H1 (cell line): ENCODE results near the gene CNNM2. TPM values are rescaled to one million over a fixed set of nuclear protein-coding genes. Genes with fewer than 3 reads are reported as not detected.
A peak's percentile ranks its signal among the peaks of the same experiment; 100 is the strongest.

ENCODE experiments used
- CTCF ChIA-PET: fragments of 300-600 bp; sonication (Branson Sonifier 250); formaldehyde crosslinking; loops from one replicate; lab custom pipeline; 2021; ENCODE audit not compliant: partially characterized antibody; lab: Charles Lee
- POLR2A ChIA-PET: fragments of 300-600 bp; sonication (Branson Sonifier 250); formaldehyde crosslinking; loops from one replicate; lab custom pipeline; 2021; ENCODE audit warnings: inconsistent platforms; ENCODE audit not compliant: partially characterized antibody; lab: Charles Lee
- DNase-seq, 2 experiments: peaks; one replicate each; pipeline versions ENCODE4 v3.0.0 to v3.0.0-alpha.2; 2010 to 2022; ENCODE audit warnings: low spot score in 2 of 2, low read depth in 1 of 2, mixed read lengths in 1 of 2
- FAIRE-seq: peaks from 2 replicates; lab custom pipeline; 2011; peaks lifted over from hg19 to GRCh38; lab: Jason Lieb, UNC
- H2AFZ ChIP-seq: 2 replicates; pipeline ENCODE4 v1.8.1; 2012; ENCODE audit warnings: low read length, inconsistent platforms
- H2AK5ac ChIP-seq: 2 replicates; pipeline ENCODE4 v1.6.1; 2013; ENCODE audit warnings: low read depth, low read length
- H2BK120ac ChIP-seq: replicated peaks from 2 replicates; pipeline ENCODE3; 2013; ENCODE audit warnings: low read depth, low read length, inconsistent platforms
- H2BK12ac ChIP-seq: 2 replicates; pipeline ENCODE4 v1.6.1; 2013; ENCODE audit warnings: low read depth, low read length
- H2BK15ac ChIP-seq: 2 replicates; pipeline ENCODE4 v1.6.1; 2013; ENCODE audit warnings: low read length
- H2BK20ac ChIP-seq: 2 replicates; pipeline ENCODE4 v1.6.1; 2013; ENCODE audit warnings: low read length
- H2BK5ac ChIP-seq: 2 replicates; pipeline ENCODE4 v1.6.1; 2013; ENCODE audit warnings: low read depth, low read length
- H3K14ac ChIP-seq: 2 replicates; pipeline ENCODE4 v1.6.1; 2013; ENCODE audit warnings: inconsistent platforms; ENCODE audit not compliant: insufficient read length
- H3K18ac ChIP-seq: 2 replicates; pipeline ENCODE4 v1.6.1; 2013; ENCODE audit warnings: low read length; ENCODE audit errors: extremely low read depth
- H3K23ac ChIP-seq: 2 replicates; pipeline ENCODE4 v1.6.1; 2013; ENCODE audit warnings: inconsistent platforms; ENCODE audit not compliant: insufficient read length
- H3K23me2 ChIP-seq: 2 replicates; pipeline ENCODE4 v1.6.1; 2013; ENCODE audit warnings: low read depth, low read length
- H3K27ac ChIP-seq: 2 replicates; pipeline ENCODE4 v1.6.1; 2011; ENCODE audit warnings: low read depth, low read length, inconsistent platforms
- H3K27me3 ChIP-seq, 4 experiments: replicated peaks in 1 of 4; 1 replicate in 1 of 4; 2 replicates in 3 of 4; pipeline versions ENCODE4 v1.6.1 to v1.8.1; 2011 to 2013; ENCODE audit warnings: low read length in 3 of 4, mild to moderate bottlenecking in 3 of 4, inconsistent platforms in 2 of 4, mixed read lengths in 2 of 4, moderate library complexity in 1 of 4; ENCODE audit not compliant: control insufficient read depth in 3 of 4, insufficient read depth in 3 of 4; ENCODE audit errors: extremely low read depth in 1 of 4
- H3K36me3 ChIP-seq, 4 experiments: 2 replicates each; pipeline versions ENCODE4 v1.6.1 to v1.8.1; 2011 to 2013; ENCODE audit warnings: mild to moderate bottlenecking in 4 of 4, low read length in 3 of 4, moderate library complexity in 2 of 4, control low read depth in 1 of 4, inconsistent platforms in 1 of 4; ENCODE audit not compliant: insufficient read depth in 4 of 4, control insufficient read depth in 2 of 4
- H3K4ac ChIP-seq: replicated peaks from 2 replicates; pipeline ENCODE3; 2013; ENCODE audit warnings: low read length, low read depth, mixed read lengths, inconsistent platforms; ENCODE audit not compliant: insufficient read length
- H3K4me1 ChIP-seq, 4 experiments: replicated peaks in 1 of 4; 1 replicate in 1 of 4; 2 replicates in 3 of 4; pipeline versions ENCODE4 v1.6.1 to v1.8.1; 2011 to 2013; ENCODE audit warnings: low read length in 3 of 4, inconsistent platforms in 2 of 4, mixed read lengths in 1 of 4; ENCODE audit not compliant: insufficient read depth in 4 of 4, control insufficient read depth in 3 of 4
- H3K4me2 ChIP-seq, 2 experiments: 2 replicates each; pipeline versions ENCODE4 v1.6.1 to v1.8.1; 2011 to 2013; ENCODE audit warnings: low read depth in 2 of 2, low read length in 2 of 2, control low read depth in 1 of 2, inconsistent platforms in 1 of 2, mild to moderate bottlenecking in 1 of 2; ENCODE audit not compliant: insufficient read depth in 1 of 2
- H3K4me3 ChIP-seq, 4 experiments: fragments of 200-600, 300-600 bp in 1 of 4; sonication (generic), shearing (Covaris generic), sonication (Bioruptor Twin) in 1 of 4; 2 replicates each; pipeline versions ENCODE4 v1.5.1 to v1.8.1; 2011 to 2016; ENCODE audit warnings: low read length in 4 of 4, low read depth in 3 of 4, control low read depth in 2 of 4, inconsistent platforms in 2 of 4, mild to moderate bottlenecking in 2 of 4, mixed read lengths in 1 of 4, moderate library complexity in 1 of 4; ENCODE audit not compliant: insufficient read depth in 2 of 4; ENCODE audit errors: extremely low read depth in 1 of 4
- H3K56ac ChIP-seq: replicated peaks from 2 replicates; pipeline ENCODE3; 2013; ENCODE audit warnings: low read depth, mild to moderate bottlenecking, mixed read lengths, low read length, inconsistent platforms; ENCODE audit not compliant: insufficient read length
- H3K79me1 ChIP-seq: 2 replicates; pipeline ENCODE4 v1.6.1; 2013; ENCODE audit warnings: low read depth, low read length, control low read depth
- H3K79me2 ChIP-seq, 2 experiments: 2 replicates each; pipeline versions ENCODE4 v1.6.1 to v1.8.1; 2012 to 2013; ENCODE audit warnings: low read length in 2 of 2, mild to moderate bottlenecking in 2 of 2, inconsistent platforms in 1 of 2; ENCODE audit not compliant: insufficient read depth in 2 of 2, control insufficient read depth in 1 of 2
- H3K9ac ChIP-seq, 4 experiments: replicated peaks in 1 of 4; 1 replicate in 1 of 4; 2 replicates in 3 of 4; pipeline versions ENCODE4 v1.6.1 to v1.8.1; 2011 to 2013; ENCODE audit warnings: low read depth in 3 of 4, low read length in 3 of 4, control low read depth in 2 of 4, mild to moderate bottlenecking in 2 of 4, moderate library complexity in 2 of 4, inconsistent platforms in 1 of 4; ENCODE audit errors: extremely low read depth in 1 of 4
- H3K9me3 ChIP-seq, 2 experiments: 2 replicates each; pipeline versions ENCODE4 v1.6.1 to v1.8.1; 2012 to 2013; ENCODE audit warnings: mild to moderate bottlenecking in 2 of 2, moderate library complexity in 2 of 2, control low read depth in 1 of 2, inconsistent platforms in 1 of 2, low read depth in 1 of 2, low read length in 1 of 2, mixed read lengths in 1 of 2; ENCODE audit not compliant: insufficient read depth in 2 of 2
- H4K20me1 ChIP-seq, 2 experiments: replicated peaks in 1 of 2; 2 replicates each; pipeline versions ENCODE3 to v1.8.1; 2011 to 2013; ENCODE audit warnings: inconsistent platforms in 2 of 2, low read length in 2 of 2, mild to moderate bottlenecking in 1 of 2; ENCODE audit not compliant: insufficient read depth in 2 of 2, control insufficient read depth in 1 of 2
- H4K5ac ChIP-seq: 2 replicates; pipeline ENCODE4 v1.6.1; 2013; ENCODE audit warnings: low read length, low read depth, mixed read lengths, inconsistent platforms; ENCODE audit not compliant: insufficient read length
- H4K8ac ChIP-seq: 2 replicates; pipeline ENCODE4 v1.8.0; 2013; ENCODE audit warnings: mild to moderate bottlenecking, moderate library complexity, low read length, inconsistent platforms; ENCODE audit not compliant: insufficient read depth; ENCODE audit errors: extremely low read depth
- H4K91ac ChIP-seq: replicated peaks from 2 replicates; pipeline ENCODE3; 2013; ENCODE audit warnings: low read length, mixed read lengths, inconsistent platforms; ENCODE audit not compliant: insufficient read length
- CHD1 ChIP-seq: IDR thresholded peaks from 2 replicates; pipeline ENCODE4 v1.6.1; 2012; ENCODE audit warnings: low read depth, low read length, improper control_type of control experiment
- CREB1 ChIP-seq: IDR thresholded peaks from 2 replicates; pipeline ENCODE4 v1.6.1; 2012; ENCODE audit warnings: inconsistent platforms
- EP300 ChIP-seq, 2 experiments: IDR thresholded peaks; 1 replicate in 1 of 2; 2 replicates in 1 of 2; pipeline ENCODE4 v1.6.1; 2011 to 2012; ENCODE audit warnings: low read depth in 2 of 2, low read length in 2 of 2, mild to moderate bottlenecking in 2 of 2, borderline replicate concordance in 1 of 2, inconsistent platforms in 1 of 2, moderate library complexity in 1 of 2
- NANOG ChIP-seq: IDR thresholded peaks from 2 replicates; pipeline ENCODE4 v1.6.1; 2011; ENCODE audit warnings: low read length, low read depth, mild to moderate bottlenecking, inconsistent platforms; ENCODE audit not compliant: insufficient read depth, poor library complexity, severe bottlenecking
- POLR2A ChIP-seq, 2 experiments: IDR thresholded peaks; 1 replicate in 1 of 2; 2 replicates in 1 of 2; pipeline ENCODE4 v1.6.1; 2011; ENCODE audit warnings: low read depth in 2 of 2, low read length in 2 of 2, mild to moderate bottlenecking in 2 of 2; ENCODE audit errors: control extremely low read depth in 1 of 2
- RBBP5 ChIP-seq: IDR thresholded peaks from 2 replicates; pipeline ENCODE4 v1.7.1; 2012; ENCODE audit warnings: low read depth, mild to moderate bottlenecking, inconsistent platforms, low read length, moderate library complexity, borderline replicate concordance
- RNF2 ChIP-seq: fragments of 200-900, 300-1000 bp; sonication (generic); IDR thresholded peaks from 2 replicates; pipeline ENCODE4 v1.7.1; 2016; ENCODE audit warnings: borderline replicate concordance, low read depth, mild to moderate bottlenecking, antibody characterized with exemption, low read length; ENCODE audit not compliant: poor library complexity, severe bottlenecking; ENCODE audit errors: missing control alignments
- SP2 ChIP-seq: IDR thresholded peaks from 2 replicates; pipeline ENCODE4 v1.6.1; 2012; ENCODE audit warnings: mild to moderate bottlenecking, low read length, inconsistent platforms
- SRF ChIP-seq: IDR thresholded peaks from 2 replicates; pipeline ENCODE4 v1.6.1; 2011; ENCODE audit warnings: mild to moderate bottlenecking, low read depth, low read length, moderate library complexity
- TAF7 ChIP-seq: optimal IDR thresholded peaks from 2 replicates; pipeline ENCODE3; 2011; ENCODE audit warnings: low read depth, mild to moderate bottlenecking, inconsistent platforms, low read length, moderate library complexity, borderline replicate concordance
- ZNF274 ChIP-seq: IDR thresholded peaks from 2 replicates; pipeline ENCODE4 v1.7.0; 2012; ENCODE audit warnings: low read length, borderline replicate concordance; ENCODE audit errors: extremely low read depth
- WGBS, 2 experiments: shearing (Covaris generic) in 1 of 2; methylation state at CpG; one replicate each; pipeline versions ENCODE4 v1.1.6 to v1.1.7; 2013 to 2015; ENCODE audit warnings: low lambda C conversion rate in 2 of 2, mixed read lengths in 2 of 2, inconsistent platforms in 1 of 2, low coverage in 1 of 2, missing lambda C conversion rate in 1 of 2; ENCODE audit not compliant: insufficient replicate concordance in 2 of 2, insufficient coverage in 1 of 2, insufficient read length in 1 of 2; ENCODE audit errors: extremely low coverage in 1 of 2, missing lambda C conversion rate in 1 of 2; 5-methylcytosine and 5-hydroxymethylcytosine counted together
- polyA plus RNA-seq, 7 experiments: library from polyadenylated mRNA; depleted of rRNA in 3 of 7; stranded (reverse) in 5 of 7; unstranded in 2 of 7; fragments of >200 nt in 5 of 7; fragments of 200-250 nt in 2 of 7; gene quantifications; 1 replicate in 5 of 7; 2 replicates in 1 of 7; 4 replicates in 1 of 7; pipeline versions ENCODE4 v1.2.1 to v1.2.3, GENCODE V29; 2011 to 2013; ENCODE audit warnings: missing spikeins in 2 of 7, mixed read lengths in 2 of 7
- total RNA-seq: library from RNA; stranded (reverse); fragmentation: NEBNext Ultra II Directional; extraction: Animal tissue kit (Norgen Biotek cat#: 25700); gene quantifications from 2 replicates; pipeline ENCODE4 v1.2.1, GENCODE V29; 2021
- TF ChIP-seq, protein P1 (sequence below): IDR thresholded peaks from 2 replicates; pipeline ENCODE4 v1.6.1; 2012; ENCODE audit warnings: inconsistent platforms
- TF ChIP-seq, protein P2 (sequence below): IDR thresholded peaks from 2 replicates; pipeline ENCODE4 v1.6.1; 2011; ENCODE audit warnings: low read length, improper control_type of control experiment

Gene CNNM2
- total and polyA plus RNA-seq, 2 of the 8 experiments (the other 6 are each of a cell fraction or from before 2014, with no cell fraction given), result 7.3 to 23.6 TPM

DNA sequence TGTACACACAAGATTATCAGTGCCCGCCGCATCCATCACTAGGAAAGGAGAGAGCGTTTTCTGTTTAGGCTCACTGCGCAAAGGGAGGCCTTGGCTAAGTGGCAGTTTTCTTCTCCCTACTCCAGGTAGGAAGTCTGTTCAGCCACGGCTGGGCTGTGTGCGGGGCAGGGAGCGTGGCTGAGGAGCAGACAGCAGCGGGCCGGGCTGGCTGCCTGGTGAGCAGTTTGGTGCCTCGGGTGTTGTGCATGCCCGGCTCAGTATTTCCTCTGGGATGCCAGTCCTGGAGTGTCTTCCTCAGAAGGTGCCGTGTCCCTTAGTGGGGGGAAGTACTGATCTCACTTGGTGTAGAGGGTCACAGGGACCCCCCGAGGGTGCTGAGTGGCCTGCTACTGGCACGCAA is 160.6 kb downstream of the CNNM2 start:
- H3K4me2 ChIP-seq, result no peak overlapping the region
- DNase-seq (no peak), FAIRE-seq (no peak)
- no peak overlapping the region for H4K5ac ChIP-seq
- H2BK12ac ChIP-seq, result no peak overlapping the region
- no peak overlapping the region for H2BK5ac ChIP-seq
- H2AK5ac ChIP-seq, result no peak overlapping the region
- no peak overlapping the region for H3K4ac ChIP-seq
- no peak overlapping the region for H2BK20ac ChIP-seq
- no peak overlapping the region for H3K18ac ChIP-seq
- no peaks in the 10 kb centered on the region for H3K79me2 ChIP-seq
- H3K9me3 ChIP-seq, result no peaks in the 10 kb centered on the region
- no peak overlapping the region for H3K4me3 ChIP-seq
- H2BK120ac ChIP-seq, result no peak overlapping the region
- H2AFZ ChIP-seq, result no peak overlapping the region
- H3K23me2 ChIP-seq, result no peaks in the 10 kb centered on the region
- H3K27me3 ChIP-seq, result no peaks in the 10 kb centered on the region
- no peak overlapping the region for H3K27ac ChIP-seq
- no peaks in the 10 kb centered on the region for H3K4me1 ChIP-seq
- H3K14ac ChIP-seq, result no peak overlapping the region
- no peak overlapping the region for H3K56ac ChIP-seq
- peaks cover 0 to 6% (median 0%) of the 10 kb centered on the region in 4 experiments; a peak in 2 of 8 replicates for H3K36me3 ChIP-seq
- CTCF ChIA-PET, result interaction anchor here (0.9 to 4.9 kb wide), 8 partner anchors 9 to 169 kb away, joined by 3 to 24 read pairs (median 4); no protein-coding TSS in a partner anchor
- no peaks in the 10 kb centered on the region for H3K79me1 ChIP-seq
- no peak overlapping the region for H2BK15ac ChIP-seq
- H3K9ac ChIP-seq, result no peak overlapping the region
- 95% methylated on average over 14 of the region's 14 CpGs; no CpG with 5 or more reads in 1 of the 2 experiments for WGBS, 2 experiments
- peak overlapping the region; percentile 70; the same call in 1 of the 2 replicates for H4K8ac ChIP-seq
- no peak overlapping the region for H4K91ac ChIP-seq
- H3K23ac ChIP-seq, result no peak overlapping the region
- no peaks in the 10 kb centered on the region for H4K20me1 ChIP-seq
- POLR2A ChIA-PET, result interaction anchor here (1.4 kb wide), 1 partner anchor 162 kb away, joined by 4 read pairs; no protein-coding TSS in a partner anchor
- TF ChIP-seq CREB1 (no peak), CHD1 (no peak), NANOG (no peak), POLR2A (IDR thresholded peaks at IDR 0.05; ENCODE audit: control extremely low read depth in 1 of 2, low read depth in 2 of 2, low read length in 2 of 2) (no peak), SRF (no peak), EP300 (IDR thresholded peaks at IDR 0.05; ENCODE audit: borderline replicate concordance in 1 of 2, low read depth in 2 of 2, low read length in 2 of 2) (no peak), SP2 (no peak), RNF2 (no peak), TAF7 (no peak), ZNF274 (no peak), RBBP5 (no peak)
- TF ChIP-seq, protein P1, sequence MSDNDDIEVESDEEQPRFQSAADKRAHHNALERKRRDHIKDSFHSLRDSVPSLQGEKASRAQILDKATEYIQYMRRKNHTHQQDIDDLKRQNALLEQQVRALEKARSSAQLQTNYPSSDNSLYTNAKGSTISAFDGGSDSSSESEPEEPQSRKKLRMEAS, result no peak
- TF ChIP-seq, protein P2, sequence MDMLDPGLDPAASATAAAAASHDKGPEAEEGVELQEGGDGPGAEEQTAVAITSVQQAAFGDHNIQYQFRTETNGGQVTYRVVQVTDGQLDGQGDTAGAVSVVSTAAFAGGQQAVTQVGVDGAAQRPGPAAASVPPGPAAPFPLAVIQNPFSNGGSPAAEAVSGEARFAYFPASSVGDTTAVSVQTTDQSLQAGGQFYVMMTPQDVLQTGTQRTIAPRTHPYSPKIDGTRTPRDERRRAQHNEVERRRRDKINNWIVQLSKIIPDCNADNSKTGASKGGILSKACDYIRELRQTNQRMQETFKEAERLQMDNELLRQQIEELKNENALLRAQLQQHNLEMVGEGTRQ, result no peak
